ENCODE data around the gene ADAD1. TPM values are rescaled to one million over a fixed set of nuclear protein-coding genes. Genes with fewer than 3 reads are reported as not detected.

The ADAD1 gene
- total RNA-seq, 2 donors from 2014 or later: not detected

GRCh38 chr4:122423246-122423645 is 44.4 kb downstream of the ADAD1 start:
- Histone ChIP-seq H3K9ac (ENCODE audit: extremely low read depth, low read length, poor library complexity, severe bottlenecking) (no peak overlapping the region), H3K27ac (ENCODE audit: low read depth, low read length) (no peak overlapping the region), H3K4me1 (ENCODE audit: control insufficient read depth, insufficient read depth, low read length) (no peaks in the 10 kb centered on the region), H3K9me3 (ENCODE audit: control insufficient read depth, low read length) (no peaks in the 10 kb centered on the region), H3K4me3 (ENCODE audit: low read length) (no peak overlapping the region), H3K36me3 (ENCODE audit: control insufficient read depth, insufficient read depth, low read length) (no peaks in the 10 kb centered on the region), H3K27me3 (ENCODE audit: control insufficient read depth, insufficient read depth, low read length, poor library complexity, severe bottlenecking) (no peaks in the 10 kb centered on the region)
- Mint-ChIP-seq H3K27ac (no peak overlapping the region), H3K4me1 (no peaks in the 10 kb centered on the region), H3K9me3 (no peaks in the 10 kb centered on the region), H3K27me3 (ENCODE audit: insufficient read depth) (no peaks in the 10 kb centered on the region), H3K36me3 (ENCODE audit: low read depth) (no peaks in the 10 kb centered on the region), H3K4me3 (no peak overlapping the region)
- TF ChIP-seq, protein P1, sequence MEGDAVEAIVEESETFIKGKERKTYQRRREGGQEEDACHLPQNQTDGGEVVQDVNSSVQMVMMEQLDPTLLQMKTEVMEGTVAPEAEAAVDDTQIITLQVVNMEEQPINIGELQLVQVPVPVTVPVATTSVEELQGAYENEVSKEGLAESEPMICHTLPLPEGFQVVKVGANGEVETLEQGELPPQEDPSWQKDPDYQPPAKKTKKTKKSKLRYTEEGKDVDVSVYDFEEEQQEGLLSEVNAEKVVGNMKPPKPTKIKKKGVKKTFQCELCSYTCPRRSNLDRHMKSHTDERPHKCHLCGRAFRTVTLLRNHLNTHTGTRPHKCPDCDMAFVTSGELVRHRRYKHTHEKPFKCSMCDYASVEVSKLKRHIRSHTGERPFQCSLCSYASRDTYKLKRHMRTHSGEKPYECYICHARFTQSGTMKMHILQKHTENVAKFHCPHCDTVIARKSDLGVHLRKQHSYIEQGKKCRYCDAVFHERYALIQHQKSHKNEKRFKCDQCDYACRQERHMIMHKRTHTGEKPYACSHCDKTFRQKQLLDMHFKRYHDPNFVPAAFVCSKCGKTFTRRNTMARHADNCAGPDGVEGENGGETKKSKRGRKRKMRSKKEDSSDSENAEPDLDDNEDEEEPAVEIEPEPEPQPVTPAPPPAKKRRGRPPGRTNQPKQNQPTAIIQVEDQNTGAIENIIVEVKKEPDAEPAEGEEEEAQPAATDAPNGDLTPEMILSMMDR (conservative IDR thresholded peaks at IDR 0.05): no peak
- DNase-seq: no peak

DNA sequence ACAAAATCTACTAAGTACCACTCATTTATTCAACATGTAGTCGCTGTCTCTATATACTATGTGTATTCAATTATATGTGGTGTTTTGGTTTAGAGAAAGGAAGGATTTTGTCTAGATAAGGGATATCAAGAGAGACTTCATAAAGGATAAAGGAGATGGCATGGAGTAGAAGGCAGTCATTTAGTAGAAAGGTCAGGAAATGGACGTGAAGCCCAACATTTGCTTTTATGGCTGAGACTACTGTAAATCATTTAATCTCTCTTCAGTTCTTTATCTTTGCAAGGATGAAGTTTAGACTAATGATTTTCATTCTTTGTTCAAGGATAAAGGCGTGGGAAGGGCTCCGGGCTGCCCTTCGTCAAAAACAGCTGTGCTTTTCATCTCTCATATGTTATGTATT is 52.5 kb downstream of the ADAD1 start:
- Mint-ChIP-seq H3K9me3 (no peaks in the 10 kb centered on the region), H3K4me1 (no peaks in the 10 kb centered on the region), H3K36me3 (ENCODE audit: low read depth) (no peaks in the 10 kb centered on the region), H3K27me3 (ENCODE audit: insufficient read depth) (no peaks in the 10 kb centered on the region), H3K27ac (no peak overlapping the region), H3K4me3 (no peak overlapping the region)
- H3K9me3 ChIP-seq (ENCODE audit: control insufficient read depth, low read length): no peaks in the 10 kb centered on the region
- TF ChIP-seq, protein P1 (conservative IDR thresholded peaks at IDR 0.05): no peak
- H3K36me3 ChIP-seq (ENCODE audit: control insufficient read depth, insufficient read depth, low read length): no peaks in the 10 kb centered on the region
- no peak overlapping the region for H3K4me3 ChIP-seq (ENCODE audit: low read length)
- 90% methylated on average over 5 of the region's 5 CpGs; no CpG with 5 or more reads in 1 of the 2 experiments for WGBS, 2 experiments (ENCODE audit: insufficient coverage in 1 of 2, insufficient read length in 1 of 2)
- no peak for DNase-seq
- H3K27ac ChIP-seq (ENCODE audit: low read depth, low read length): no peak overlapping the region
- H3K9ac ChIP-seq (ENCODE audit: extremely low read depth, low read length, poor library complexity, severe bottlenecking): no peak overlapping the region
- no peaks in the 10 kb centered on the region for H3K4me1 ChIP-seq (ENCODE audit: control insufficient read depth, insufficient read depth, low read length)
- H3K27me3 ChIP-seq (ENCODE audit: control insufficient read depth, insufficient read depth, low read length, poor library complexity, severe bottlenecking): no peaks in the 10 kb centered on the region

- WGBS, 2 experiments (ENCODE audit: insufficient coverage in 1 of 2, insufficient read length in 1 of 2): 95 to 100% methylated on average over 1 of the region's 3 CpGs
- TF ChIP-seq, protein P1 (conservative IDR thresholded peaks at IDR 0.05): no peak
- Mint-ChIP-seq H3K4me3 (no peak overlapping the region), H3K36me3 (ENCODE audit: low read depth) (no peaks in the 10 kb centered on the region), H3K27ac (no peak overlapping the region), H3K9me3 (no peaks in the 10 kb centered on the region), H3K4me1 (no peaks in the 10 kb centered on the region), H3K27me3 (ENCODE audit: insufficient read depth) (no peaks in the 10 kb centered on the region)
- no peaks in the 10 kb centered on the region for H3K4me1 ChIP-seq (ENCODE audit: control insufficient read depth, insufficient read depth, low read length)
- no peak overlapping the region for H3K4me3 ChIP-seq (ENCODE audit: low read length)
- no peak for DNase-seq
- H3K9ac ChIP-seq (ENCODE audit: extremely low read depth, low read length, poor library complexity, severe bottlenecking): no peak overlapping the region
- H3K27me3 ChIP-seq (ENCODE audit: control insufficient read depth, insufficient read depth, low read length, poor library complexity, severe bottlenecking): no peaks in the 10 kb centered on the region
- no peaks in the 10 kb centered on the region for H3K36me3 ChIP-seq (ENCODE audit: control insufficient read depth, insufficient read depth, low read length)
- H3K9me3 ChIP-seq (ENCODE audit: control insufficient read depth, low read length): no peaks in the 10 kb centered on the region
- H3K27ac ChIP-seq (ENCODE audit: low read depth, low read length): no peak overlapping the region
These were observed 55.5 kb downstream of the ADAD1 start for GRCh38 chr4:122434285-122434684.

Data from endodermal cell (in vitro differentiated cells).